HepG2 (cell line): ENCODE results near the gene BATF2. TPM values are rescaled to one million over a fixed set of nuclear protein-coding genes. Genes with fewer than 3 reads are reported as not detected.

Experiments used
- ATAC-seq: fragments of 200-7000 bp; cut with Tn5 transposase; 3 replicates; pipeline ENCODE4 v1.9.1; 2020; ENCODE audit warnings: mild to moderate bottlenecking, moderate library complexity
- BruUV-seq: library from RNA; stranded (reverse); fragments of 400-500 nt; replicated peaks from 2 replicates; lab custom pipeline; 2021; lab: Mats Ljungman, UMichigan
- CTCF ChIA-PET: fragments of 300-600 bp; formaldehyde crosslinking; extraction: SDS; loops from one replicate; lab custom pipeline; 2021; ENCODE audit warnings: low total read pairs, inconsistent platforms, low intra/inter-chr PET ratio; lab: Yijun Ruan, JAX
- POLR2A ChIA-PET: fragments of 350-600 bp; sonication (Branson Sonifier 250); formaldehyde crosslinking; loops from one replicate; lab custom pipeline; 2020; ENCODE audit warnings: antibody characterized with exemption, inconsistent platforms; lab: Yijun Ruan, JAX
- DNase-seq: peaks from one replicate; pipeline ENCODE4 v3.0.0-alpha.2; 2015; ENCODE audit warnings: low spot score
- FAIRE-seq: peaks from 3 replicates; lab custom pipeline; 2011; peaks lifted over from hg19 to GRCh38; lab: Jason Lieb, UNC
- H2AFZ ChIP-seq: one replicate; pipeline ENCODE4 v1.6.1; 2011; ENCODE audit warnings: low read length, inconsistent platforms
- H3K27ac ChIP-seq: fragments of 300-600 bp; 3 replicates; pipeline ENCODE4 v1.8.0; 2011; ENCODE audit warnings: mixed run types, mild to moderate bottlenecking, mixed read lengths, low read length, inconsistent platforms; ENCODE audit not compliant: insufficient read depth; ENCODE audit errors: extremely low read length
- H3K27me3 ChIP-seq, 2 experiments: fragments of 200-600 bp in 1 of 2; 2 replicates in 1 of 2; 3 replicates in 1 of 2; pipeline versions ENCODE4 v1.6.0 to v1.8.0; 2011; ENCODE audit warnings: low read length in 2 of 2, mild to moderate bottlenecking in 2 of 2, moderate library complexity in 2 of 2, inconsistent platforms in 1 of 2; ENCODE audit not compliant: insufficient read depth in 2 of 2, control insufficient read depth in 1 of 2
- H3K36me3 ChIP-seq, 2 experiments: fragments of 200-600 bp in 1 of 2; replicated peaks in 1 of 2; 2 replicates in 1 of 2; 3 replicates in 1 of 2; pipeline versions ENCODE4 v1.5.1 to v1.8.0; 2011; ENCODE audit warnings: low read length in 2 of 2, inconsistent platforms in 1 of 2; ENCODE audit not compliant: insufficient read depth in 2 of 2, control insufficient read depth in 1 of 2
- H3K4me1 ChIP-seq: 2 replicates; pipeline ENCODE4 v1.5.1; 2012; ENCODE audit warnings: low read length, inconsistent platforms; ENCODE audit not compliant: insufficient read depth
- H3K4me2 ChIP-seq: 2 replicates; pipeline ENCODE4 v1.6.0; 2011; ENCODE audit warnings: low read depth, low read length, inconsistent platforms
- H3K4me3 ChIP-seq, 3 experiments: fragments of 200-600 bp in 1 of 3; sonication (generic), shearing (Covaris generic) in 1 of 3; replicated peaks in 1 of 3; 2 replicates each; pipeline ENCODE4 v1.5.1; 2011 to 2016; ENCODE audit warnings: low read length in 3 of 3, inconsistent platforms in 2 of 3, low read depth in 2 of 3, mild to moderate bottlenecking in 2 of 3, control low read depth in 1 of 3, mixed read lengths in 1 of 3; ENCODE audit not compliant: insufficient read depth in 1 of 3
- H3K79me2 ChIP-seq: one replicate; pipeline ENCODE4 v1.6.1; 2011; ENCODE audit warnings: low read length, inconsistent platforms; ENCODE audit not compliant: insufficient read depth
- H3K9ac ChIP-seq: 2 replicates; pipeline ENCODE4 v1.6.0; 2011; ENCODE audit warnings: mild to moderate bottlenecking, low read depth, low read length, inconsistent platforms; ENCODE audit not compliant: insufficient read depth
- H3K9me3 ChIP-seq: 2 replicates; pipeline ENCODE4 v1.5.1; 2012; ENCODE audit warnings: mild to moderate bottlenecking, low read length
- H4K20me1 ChIP-seq: 2 replicates; pipeline ENCODE4 v1.6.0; 2011; ENCODE audit warnings: inconsistent platforms, mild to moderate bottlenecking, low read length, moderate library complexity; ENCODE audit not compliant: insufficient read depth
- CREB3 ChIP-seq: sonication (generic); formaldehyde crosslinking; IDR thresholded peaks from 2 replicates; pipeline ENCODE4 v1.5.0; 2020; ENCODE audit warnings: missing genetic modification reagents
- FOXO1 ChIP-seq: sonication (generic); formaldehyde crosslinking; IDR thresholded peaks from 2 replicates; pipeline ENCODE4 v1.4.0; 2020; ENCODE audit warnings: missing genetic modification reagents
- KIAA2018 ChIP-seq: sonication (generic); formaldehyde crosslinking; IDR thresholded peaks from 2 replicates; pipeline ENCODE4 v1.5.0; 2020; ENCODE audit warnings: mild to moderate bottlenecking, missing genetic modification reagents, borderline replicate concordance
- MLX ChIP-seq: IDR thresholded peaks from 2 replicates; pipeline ENCODE4 v1.6.1; 2016
- ZGPAT ChIP-seq: IDR thresholded peaks from 2 replicates; pipeline ENCODE4 v1.6.1; 2016; ENCODE audit warnings: mild to moderate bottlenecking
- WGBS: methylation state at CpG from one replicate; pipeline ENCODE4 v1.1.6; 2017; ENCODE audit warnings: low lambda C conversion rate; 5-methylcytosine and 5-hydroxymethylcytosine counted together
- in situ Hi-C: cut with HindIII; loops from 2 replicates; pipeline ENCODE4 v1.10.0; 2017; ENCODE audit warnings: low pct_unique_long_range_greater_than_20kb; ENCODE audit not compliant: extremely low pct_ligation_motif_present
- intact Hi-C: fragments of 100-400 bp; cut with micrococcal nuclease; formaldehyde crosslinking; loops from one replicate; pipeline ENCODE4 v1.10.0; 2022; ENCODE audit not compliant: unreplicated experiment
- polyA plus RNA-seq, 8 experiments: library from polyadenylated mRNA; depleted of rRNA in 3 of 8; stranded (reverse) in 7 of 8; unstranded in 1 of 8; fragments of >200 nt; fragmentation: Illumina TruSeq in 4 of 8; extraction: Trizol in 4 of 8; gene quantifications; 2 replicates each; pipeline versions ENCODE4 v1.2.1 to v1.2.3, GENCODE V29; 2011 to 2016; ENCODE audit warnings: low read depth in 4 of 8, missing spikeins in 1 of 8, mixed read lengths in 1 of 8; ENCODE audit not compliant: insufficient read depth in 1 of 8
- total RNA-seq, 5 experiments: library from RNA; depleted of rRNA; stranded (reverse); fragments of >200 nt; fragmentation: Illumina TruSeq; extraction: Trizol; gene quantifications; 2 replicates each; pipeline ENCODE4 v1.2.3, GENCODE V29; 2016; ENCODE audit warnings: low read depth in 1 of 5

BATF2 gene
- total and polyA plus RNA-seq, 2 of the 13 experiments (the other 11 are each of a cell fraction or from before 2014, with no cell fraction given): 2.8 to 3.9 TPM

- Histone ChIP-seq H3K4me3 (no peak overlapping the region), H4K20me1 (no peaks in the 10 kb centered on the region), H2AFZ (no peak overlapping the region), H3K4me1 (peaks cover 50% of the 10 kb centered on the region), H3K4me2 (no peak overlapping the region), H3K27me3 (no peaks in the 10 kb centered on the region; a peak in 1 of 5 replicates), H3K27ac (no peak overlapping the region), H3K9me3 (no peaks in the 10 kb centered on the region)
- intact Hi-C loops (no loop called here), in situ Hi-C loops (no loop called here)
- DNase-seq (no peak), ATAC-seq (no peak)
- no TSS peak for BruUV-seq
- 91% methylated on average over 7 of the region's 7 CpGs for WGBS
- CTCF ChIA-PET: no interaction called here
- TF ChIP-seq FOXO1 (CRISPR knock-in tag) (no peak), CREB3 (CRISPR knock-in tag) (no peak), MLX (no peak), ZGPAT (no peak), KIAA2018 (CRISPR knock-in tag) (no peak)
- TF ChIP-seq, all 625 proteins: peak for 0
- Histone ChIP-seq H3K79me2 (no peaks in the 10 kb centered on the region), H3K9ac (no peak overlapping the region), H3K36me3 (no peaks in the 10 kb centered on the region; a peak in 1 of 5 replicates)
- FAIRE-seq: no peak
- POLR2A ChIA-PET: no interaction called here
These were observed 2.5 kb downstream of the BATF2 start for GRCh38 chr11:64994318-64994717.
